Measurements from ENCODE around the gene FLNB.

- no peak for TF ChIP-seq CTCF (IDR thresholded peaks at IDR 0.05; ENCODE audit: low read length)
- no peak for TF ChIP-seq EZH2phosphoT487 (IDR thresholded peaks at IDR 0.05; ENCODE audit: low read length)
Observed at GRCh38 chr3:58073301-58074108, 65.3 kb downstream of the FLNB start.
